GM23338 (cell line): ENCODE data around the gene TRPC4. TPM values are rescaled to one million over a fixed set of nuclear protein-coding genes. Genes with fewer than 3 reads are reported as not detected.

Experiments
- ATAC-seq: fragments of 200-7000 bp; cut with Tn5 transposase; 3 replicates; pipeline ENCODE4 v1.9.1; 2020
- DNase-seq: peaks from one replicate; pipeline ENCODE4 v3.0.0-alpha.2; 2015; ENCODE audit warnings: low spot score
- H2AFZ ChIP-seq: fragments of 200-600 bp; sonication (generic); 2 replicates; pipeline ENCODE4 v1.8.0; 2016; ENCODE audit warnings: antibody characterized with exemption, mild to moderate bottlenecking, moderate library complexity
- H3F3A ChIP-seq: fragments of 200-600 bp; sonication (generic); replicated peaks from 2 replicates; pipeline ENCODE4 v1.8.0; 2017; ENCODE audit warnings: antibody characterized with exemption, mixed run types, low read depth
- H3K27ac ChIP-seq: fragments of 200-600 bp; sonication (generic); 2 replicates; pipeline ENCODE4 v1.6.1; 2016; ENCODE audit warnings: low read depth
- H3K27me3 ChIP-seq: fragments of 200-600 bp; sonication (generic); 2 replicates; pipeline ENCODE4 v1.8.0; 2016; ENCODE audit warnings: mild to moderate bottlenecking, mixed run types, moderate library complexity; ENCODE audit not compliant: insufficient read depth
- H3K36me3 ChIP-seq: fragments of 200-600 bp; sonication (generic); 2 replicates; pipeline ENCODE4 v1.8.0; 2016; ENCODE audit warnings: mild to moderate bottlenecking; ENCODE audit not compliant: insufficient read depth
- H3K4me1 ChIP-seq: fragments of 200-600 bp; sonication (generic); 2 replicates; pipeline ENCODE4 v1.8.0; 2016; ENCODE audit warnings: mild to moderate bottlenecking, moderate library complexity; ENCODE audit not compliant: insufficient read depth
- H3K4me2 ChIP-seq: fragments of 200-600 bp; sonication (generic); 2 replicates; pipeline ENCODE4 v1.7.1; 2017; ENCODE audit warnings: mixed run types
- H3K4me3 ChIP-seq: fragments of 200-600 bp; sonication (generic); 2 replicates; pipeline ENCODE4 v1.6.1; 2016; ENCODE audit warnings: mixed run types
- H3K79me2 ChIP-seq: fragments of 200-600 bp; sonication (generic); replicated peaks from 2 replicates; pipeline ENCODE4 v1.8.0; 2017; ENCODE audit warnings: mild to moderate bottlenecking; ENCODE audit not compliant: insufficient read depth
- H3K9me2 ChIP-seq: fragments of 200-600 bp; sonication (generic); 2 replicates; pipeline ENCODE4 v1.8.0; 2017; ENCODE audit not compliant: insufficient read depth
- H4K20me1 ChIP-seq: fragments of 200-600 bp; sonication (generic); replicated peaks from 2 replicates; pipeline ENCODE4 v1.8.0; 2017; ENCODE audit warnings: mild to moderate bottlenecking; ENCODE audit not compliant: insufficient read depth
- H3K27ac Mint-ChIP-seq: 2 replicates; pipeline ENCODE4 v1.8.0; 2020; ENCODE audit warnings: inconsistent platforms, mild to moderate bottlenecking, moderate library complexity, mixed read lengths
- H3K27me3 Mint-ChIP-seq: 3 replicates; pipeline ENCODE4 v1.8.0; 2022; ENCODE audit warnings: low read depth, mild to moderate bottlenecking, moderate library complexity, mixed read lengths, inconsistent platforms; ENCODE audit not compliant: insufficient read depth, poor library complexity
- H3K36me3 Mint-ChIP-seq: 3 replicates; pipeline ENCODE4 v1.8.0; 2021; ENCODE audit warnings: low read depth, mild to moderate bottlenecking, inconsistent platforms, moderate library complexity, mixed read lengths
- H3K4me1 Mint-ChIP-seq: 3 replicates; pipeline ENCODE4 v1.8.0; 2020; ENCODE audit warnings: mild to moderate bottlenecking, inconsistent platforms, mixed read lengths
- H3K4me3 Mint-ChIP-seq: 3 replicates; pipeline ENCODE4 v1.8.0; 2021; ENCODE audit warnings: moderate library complexity, mild to moderate bottlenecking, inconsistent platforms, mixed read lengths
- H3K9me3 Mint-ChIP-seq: 3 replicates; pipeline ENCODE4 v1.8.0; 2020; ENCODE audit warnings: moderate library complexity, mild to moderate bottlenecking, inconsistent platforms, mixed read lengths
- ETS1 ChIP-seq: IDR thresholded peaks from 2 replicates; pipeline ENCODE4 v1.6.1; 2016; ENCODE audit warnings: antibody characterized with exemption
- EZH2 ChIP-seq: fragments of 200-600 bp; sonication (generic); IDR thresholded peaks from one replicate; pipeline ENCODE4 v1.8.0; 2017; ENCODE audit warnings: antibody characterized with exemption, mild to moderate bottlenecking, low read depth; ENCODE audit not compliant: unreplicated experiment
- NANOG ChIP-seq: IDR thresholded peaks from 2 replicates; pipeline ENCODE4 v1.6.1; 2016; ENCODE audit warnings: antibody characterized with exemption, borderline replicate concordance
- POLR2AphosphoS5 ChIP-seq: IDR thresholded peaks from 2 replicates; pipeline ENCODE4 v1.6.1; 2016; ENCODE audit warnings: antibody characterized with exemption, low read depth
- REST ChIP-seq: IDR thresholded peaks from one replicate; pipeline ENCODE4 v1.6.1; 2018; ENCODE audit warnings: antibody characterized with exemption; ENCODE audit not compliant: unreplicated experiment
- STAT1 ChIP-seq: IDR thresholded peaks from one replicate; pipeline ENCODE4 v1.6.1; 2016; ENCODE audit warnings: antibody characterized with exemption; ENCODE audit not compliant: unreplicated experiment
- ZNF114 ChIP-seq: fragments of 250-450 bp; sonication (Bioruptor Pico); IDR thresholded peaks from 2 replicates; pipeline ENCODE4 v1.5.0; 2020; ENCODE audit warnings: mild to moderate bottlenecking, moderate library complexity
- ZNF331 ChIP-seq: fragments of 250-450 bp; sonication (Bioruptor Pico); IDR thresholded peaks from 2 replicates; pipeline ENCODE4 v1.5.0; 2020; ENCODE audit warnings: low read depth, mild to moderate bottlenecking, moderate library complexity
- ZNF462 ChIP-seq: fragments of 250-450 bp; sonication (Bioruptor Pico); IDR thresholded peaks from 2 replicates; pipeline ENCODE4 v1.5.0; 2020; ENCODE audit warnings: mild to moderate bottlenecking, moderate library complexity
- polyA plus RNA-seq: library from polyadenylated mRNA; unstranded; fragments of >200 nt; fragmentation: Nextera tagmentation; extraction: Ambion mirVana; gene quantifications from 2 replicates; pipeline ENCODE4 v1.2.1, GENCODE V29; 2016
- total RNA-seq: library from RNA; depleted of rRNA; stranded (reverse); fragments of >200 nt; shearing (Covaris generic); gene quantifications from 2 replicates; pipeline ENCODE4 v1.2.3, GENCODE V29; 2014
- TF ChIP-seq, protein P1 (sequence below), 2 experiments: fragments of 200-600 bp in 1 of 2; sonication (generic) in 1 of 2; conservative IDR thresholded peaks; 2 replicates each; pipeline versions ENCODE4 v1.5.1 to v1.6.1; 2016 to 2017; ENCODE audit warnings: antibody characterized with exemption in 2 of 2, low read depth in 2 of 2, mild to moderate bottlenecking in 2 of 2, moderate library complexity in 1 of 2

The TRPC4 gene
- total and polyA plus RNA-seq, 2 experiments from 2014 or later = 1.1 to 2.1 TPM

- no peaks in the 10 kb centered on the region for H3K27me3 Mint-ChIP-seq
- H3K27ac Mint-ChIP-seq = no peak overlapping the region
- H3K4me3 ChIP-seq = no peak overlapping the region
- H3K27me3 ChIP-seq = no peaks in the 10 kb centered on the region
- no peaks in the 10 kb centered on the region for H3F3A ChIP-seq
- no peak overlapping the region for H3K27ac ChIP-seq
- H3K4me1 Mint-ChIP-seq = peaks cover 21% of the 10 kb centered on the region
- TF ChIP-seq, protein P1, sequence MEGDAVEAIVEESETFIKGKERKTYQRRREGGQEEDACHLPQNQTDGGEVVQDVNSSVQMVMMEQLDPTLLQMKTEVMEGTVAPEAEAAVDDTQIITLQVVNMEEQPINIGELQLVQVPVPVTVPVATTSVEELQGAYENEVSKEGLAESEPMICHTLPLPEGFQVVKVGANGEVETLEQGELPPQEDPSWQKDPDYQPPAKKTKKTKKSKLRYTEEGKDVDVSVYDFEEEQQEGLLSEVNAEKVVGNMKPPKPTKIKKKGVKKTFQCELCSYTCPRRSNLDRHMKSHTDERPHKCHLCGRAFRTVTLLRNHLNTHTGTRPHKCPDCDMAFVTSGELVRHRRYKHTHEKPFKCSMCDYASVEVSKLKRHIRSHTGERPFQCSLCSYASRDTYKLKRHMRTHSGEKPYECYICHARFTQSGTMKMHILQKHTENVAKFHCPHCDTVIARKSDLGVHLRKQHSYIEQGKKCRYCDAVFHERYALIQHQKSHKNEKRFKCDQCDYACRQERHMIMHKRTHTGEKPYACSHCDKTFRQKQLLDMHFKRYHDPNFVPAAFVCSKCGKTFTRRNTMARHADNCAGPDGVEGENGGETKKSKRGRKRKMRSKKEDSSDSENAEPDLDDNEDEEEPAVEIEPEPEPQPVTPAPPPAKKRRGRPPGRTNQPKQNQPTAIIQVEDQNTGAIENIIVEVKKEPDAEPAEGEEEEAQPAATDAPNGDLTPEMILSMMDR (conservative IDR thresholded peaks at IDR 0.05; ENCODE audit: low read depth in 2 of 2) = no peak
- TF ChIP-seq NANOG (no peak), STAT1 (no peak), EZH2 (no peak), ZNF331 (CRISPR knock-in tag) (no peak), ETS1 (no peak), REST (no peak), POLR2AphosphoS5 (no peak)
- H2AFZ ChIP-seq = no peak overlapping the region
- ATAC-seq (no peak), DNase-seq (no peak)
- no peaks in the 10 kb centered on the region for H4K20me1 ChIP-seq
- peaks cover 12% of the 10 kb centered on the region; the same call in 1 of the 2 replicates for H3K4me1 ChIP-seq
- no peaks in the 10 kb centered on the region for H3K9me2 ChIP-seq
- no peak overlapping the region for H3K4me2 ChIP-seq
- no peak overlapping the region for H3K4me3 Mint-ChIP-seq
- no peaks in the 10 kb centered on the region for H3K9me3 Mint-ChIP-seq
- H3K36me3 Mint-ChIP-seq = no peaks in the 10 kb centered on the region
- H3K79me2 ChIP-seq = no peaks in the 10 kb centered on the region
- H3K36me3 ChIP-seq = no peaks in the 10 kb centered on the region
Measured at GRCh38 chr13:37667702-37668101, 201.9 kb downstream of the TRPC4 start.

DNA sequence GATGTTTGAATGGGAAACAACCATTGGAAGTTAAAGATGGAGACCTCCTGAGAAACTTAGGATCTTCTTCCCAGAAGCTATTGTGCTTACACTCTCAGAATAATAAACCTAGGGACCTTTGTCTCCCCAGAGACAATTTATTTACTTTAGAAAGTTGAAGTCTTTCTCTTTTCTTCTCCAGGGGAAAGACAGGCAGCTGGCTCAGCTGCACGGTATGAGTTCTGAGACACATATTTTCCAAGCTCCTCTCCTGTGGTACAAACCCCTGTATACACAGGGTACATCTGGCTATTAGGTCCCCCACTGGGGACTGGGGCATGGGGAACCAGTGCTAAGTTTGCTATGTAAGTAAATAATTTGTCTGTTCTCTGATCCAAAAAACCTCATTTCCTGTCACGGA, 203.5 kb downstream of the TRPC4 start:
- Histone ChIP-seq H3K79me2 (no peaks in the 10 kb centered on the region), H4K20me1 (no peaks in the 10 kb centered on the region), H3F3A (no peaks in the 10 kb centered on the region), H3K4me1 (peaks cover 12% of the 10 kb centered on the region; the same call in 1 of the 2 replicates), H3K27ac (no peak overlapping the region; the same call in 1 of the 2 replicates), H3K27me3 (no peaks in the 10 kb centered on the region), H2AFZ (no peak overlapping the region), H3K36me3 (no peaks in the 10 kb centered on the region), H3K4me2 (no peak overlapping the region), H3K9me2 (no peaks in the 10 kb centered on the region), H3K4me3 (no peak overlapping the region)
- Mint-ChIP-seq H3K9me3 (no peaks in the 10 kb centered on the region), H3K36me3 (no peaks in the 10 kb centered on the region), H3K4me3 (no peak overlapping the region), H3K27me3 (no peaks in the 10 kb centered on the region), H3K27ac (no peak overlapping the region), H3K4me1 (peaks cover 21% of the 10 kb centered on the region)
- ATAC-seq (no peak), DNase-seq (no peak)
- no peak for TF ChIP-seq EZH2
- no peak for TF ChIP-seq ZNF114 (CRISPR knock-in tag)
- no peak for TF ChIP-seq ZNF462 (CRISPR knock-in tag)
- TF ChIP-seq NANOG = no peak
